ENCODE measurements around the gene CAVIN3.
"Not testable (repeated sequence)": the region's sequence is repeated elsewhere in the genome, so short reads cannot be mapped to it uniquely, and the experiment has no call there.

Gene CAVIN3

GRCh38 chr11:6323291-6323905 is 3.1 kb upstream of the CAVIN3 start:
- DNase-seq (ENCODE audit: low read depth) = no peak

GRCh38 chr11:6321961-6322362 is 1.7 kb upstream of the CAVIN3 start:
- DNase-seq (ENCODE audit: low read depth) = no peak

GRCh38 chr11:6321356-6321755 is 1.1 kb upstream of the CAVIN3 start:
- DNase-seq (ENCODE audit: low read depth) = no peak

GRCh38 chr11:6319704-6320410 is 444 bp downstream of the CAVIN3 start:
- DNase-seq (ENCODE audit: low read depth) = no peak

GRCh38 chr11:6319001-6319703 is 1.1 kb downstream of the CAVIN3 start:
- DNase-seq (ENCODE audit: low read depth) = no peak

DNA sequence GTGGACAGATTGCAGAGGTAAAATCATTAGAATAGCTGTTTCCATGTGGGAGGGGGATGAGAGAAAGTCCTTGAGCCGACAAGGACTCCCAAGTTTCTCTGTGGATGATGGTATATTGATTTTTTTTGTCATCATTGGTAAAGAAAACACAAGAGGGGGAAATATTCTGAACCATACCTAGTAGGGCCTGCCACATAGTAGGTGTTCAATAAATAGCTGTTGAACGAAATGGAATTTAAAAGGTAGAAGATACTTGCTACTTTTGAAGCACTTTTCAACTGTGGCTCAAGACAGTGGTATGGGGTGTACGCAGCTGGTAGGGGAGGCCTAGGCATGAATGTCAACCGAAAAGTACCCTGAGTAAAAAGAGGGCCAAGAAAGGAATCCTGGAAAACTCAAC is 2.1 kb downstream of the CAVIN3 start:
- no peak for DNase-seq (ENCODE audit: low read depth)

GRCh38 chr11:6315811-6316425 is 4.4 kb downstream of the CAVIN3 start:
- DNase-seq (ENCODE audit: low read depth) = no peak

DNA sequence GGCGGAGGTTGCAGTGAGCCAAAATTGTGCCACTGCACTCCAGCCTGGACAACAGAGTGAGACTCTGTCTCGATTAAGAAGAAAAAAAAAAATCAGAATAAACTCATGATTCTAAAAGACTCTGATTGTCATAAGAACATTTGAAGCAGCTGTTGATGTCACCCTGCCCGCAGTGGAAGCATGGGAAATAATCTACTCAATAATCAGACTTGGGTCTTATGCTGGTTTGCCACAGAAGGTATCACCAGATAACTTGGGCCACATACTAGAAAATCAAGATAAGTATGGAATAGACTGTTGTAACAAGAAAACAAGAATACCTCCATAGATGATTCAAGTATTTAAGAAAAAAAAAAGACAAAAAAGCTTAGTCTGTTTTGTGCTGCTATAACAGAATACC is 8.2 kb downstream of the CAVIN3 start:
- DNase-seq (ENCODE audit: low read depth) = no peak

DNA sequence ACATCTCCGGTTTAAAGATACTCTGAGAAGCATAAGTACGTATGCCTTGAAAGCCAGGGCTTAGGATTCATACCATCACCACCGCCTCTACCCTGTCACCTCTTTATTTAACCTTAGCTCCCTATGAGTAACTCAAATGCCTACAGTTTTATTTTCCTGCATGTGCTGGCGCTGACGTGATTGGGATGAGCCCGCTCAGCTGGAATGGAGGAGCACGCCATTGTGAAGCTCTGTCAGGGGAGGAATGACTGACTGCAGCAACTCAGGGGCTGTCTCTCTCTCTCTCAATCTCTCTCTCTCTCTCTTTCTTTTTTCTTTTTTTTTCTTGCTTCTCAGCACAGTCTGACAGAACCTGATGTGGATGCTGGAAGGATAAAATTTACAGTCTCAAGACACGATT is 12.4 kb downstream of the CAVIN3 start:
- no peak for DNase-seq (ENCODE audit: low read depth)

DNA sequence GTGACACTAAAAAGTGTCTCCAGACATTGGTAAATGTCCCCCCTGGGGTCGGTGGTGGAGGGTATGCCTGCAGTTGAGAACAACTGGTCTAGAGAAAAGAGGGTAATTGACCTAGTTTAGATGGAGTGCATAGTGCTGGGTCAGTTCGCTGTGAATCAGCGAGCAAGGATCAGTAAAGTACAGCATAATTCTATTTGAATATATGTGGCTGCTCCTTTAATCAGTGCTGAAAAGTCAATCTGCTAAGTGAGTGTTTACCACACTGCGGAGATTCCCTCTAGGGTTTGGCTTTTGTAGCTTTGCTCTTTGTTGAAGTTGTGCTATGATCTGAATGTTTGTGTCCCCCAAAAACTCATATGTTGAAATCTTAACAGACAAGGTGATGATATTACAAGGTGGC is 15.0 kb downstream of the CAVIN3 start:
- DNase-seq (ENCODE audit: low read depth) = no peak

- DNase-seq (ENCODE audit: low read depth) = no peak
These were observed 16.6 kb downstream of the CAVIN3 start for GRCh38 chr11:6303661-6304060.

DNA sequence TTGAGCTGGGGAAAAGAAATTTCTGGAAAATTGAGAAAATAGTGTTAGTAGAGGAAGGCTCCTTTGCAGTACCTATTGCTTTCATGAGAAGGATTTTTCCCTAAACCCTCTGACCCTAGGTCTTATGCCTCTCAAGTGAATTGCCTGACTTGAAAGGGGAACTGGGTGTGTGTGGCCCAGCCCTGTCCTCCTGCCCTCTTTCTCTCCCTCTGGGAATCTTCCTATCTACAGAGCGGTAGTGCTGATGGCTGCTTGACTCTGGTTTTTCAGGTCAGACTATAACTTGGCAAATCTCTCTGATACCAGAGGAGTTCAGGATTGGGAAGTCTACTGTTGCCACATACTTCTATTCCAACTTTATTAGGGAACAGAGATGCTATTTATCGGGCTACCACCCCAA is 19.2 kb downstream of the CAVIN3 start:
- no peak for DNase-seq (ENCODE audit: low read depth)

DNA sequence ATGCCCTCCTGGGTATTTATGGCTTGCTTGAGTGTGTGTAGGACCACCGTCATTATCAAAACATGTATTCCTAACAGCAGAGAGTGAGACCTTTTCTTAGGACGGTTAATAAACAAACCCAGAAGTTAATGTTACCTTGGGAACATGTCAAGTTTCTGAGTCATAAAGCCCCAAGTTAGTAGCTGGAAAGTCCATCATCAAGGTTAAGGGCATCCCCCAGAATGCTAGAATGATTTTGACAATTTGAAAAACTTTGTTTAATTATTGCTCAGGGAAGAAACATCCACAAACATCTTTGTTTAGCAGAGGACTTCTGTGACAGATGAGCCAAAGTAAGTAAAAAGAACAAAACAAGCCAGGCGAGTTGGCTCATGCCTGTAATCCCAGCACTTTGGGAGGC is 20.0 kb downstream of the CAVIN3 start:
- no peak for DNase-seq (ENCODE audit: low read depth)

GRCh38 chr11:6298605-6299004 is 21.7 kb downstream of the CAVIN3 start:
- no peak for DNase-seq (ENCODE audit: low read depth)

GRCh38 chr11:6297831-6298230 is 22.5 kb downstream of the CAVIN3 start:
- no peak for DNase-seq (ENCODE audit: low read depth)

DNA sequence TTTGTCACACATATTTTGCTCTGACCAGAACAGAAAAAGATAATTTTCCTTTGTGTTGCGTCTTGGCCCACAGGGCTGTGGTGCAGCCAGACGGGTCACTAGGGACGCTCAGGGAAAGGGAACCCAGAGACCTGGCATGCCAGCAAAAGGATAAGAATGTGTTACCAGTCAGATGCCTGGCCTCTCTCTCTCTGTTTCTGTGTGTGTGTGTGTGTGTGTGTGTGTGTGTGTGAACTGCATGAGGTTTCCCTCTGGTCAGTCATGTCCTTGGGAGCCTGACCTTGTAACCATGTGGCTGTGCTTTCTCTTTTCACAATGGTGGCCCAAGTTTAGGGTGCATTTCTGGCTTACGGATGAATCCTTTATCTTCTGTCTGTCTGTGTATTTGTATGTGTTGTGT is 35.3 kb downstream of the CAVIN3 start:
- no peak for DNase-seq (ENCODE audit: low read depth)

DNA sequence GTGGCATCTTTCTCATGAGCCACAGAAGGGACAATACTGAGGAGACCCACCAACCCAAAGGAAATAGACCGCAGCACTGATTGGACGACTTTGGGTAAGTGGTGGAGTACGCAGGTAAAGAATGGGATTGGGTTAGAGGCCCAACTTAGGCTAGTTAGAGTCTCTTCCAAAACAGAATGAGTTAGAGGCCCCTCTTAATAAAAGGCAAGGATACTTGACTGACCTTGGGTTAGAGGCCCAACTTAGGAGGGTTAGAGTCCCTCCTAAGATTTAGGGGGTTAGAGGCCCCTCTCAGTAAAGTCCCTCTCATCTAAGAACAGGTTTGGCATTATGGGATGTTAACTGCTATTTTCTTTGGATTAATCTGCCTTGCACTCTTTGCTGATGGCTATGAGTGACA is 36.1 kb downstream of the CAVIN3 start:
- no peak for DNase-seq (ENCODE audit: low read depth)

GRCh38 chr11:6283453-6284023 is 36.8 kb downstream of the CAVIN3 start:
- DNase-seq (ENCODE audit: low read depth) = no peak

DNA sequence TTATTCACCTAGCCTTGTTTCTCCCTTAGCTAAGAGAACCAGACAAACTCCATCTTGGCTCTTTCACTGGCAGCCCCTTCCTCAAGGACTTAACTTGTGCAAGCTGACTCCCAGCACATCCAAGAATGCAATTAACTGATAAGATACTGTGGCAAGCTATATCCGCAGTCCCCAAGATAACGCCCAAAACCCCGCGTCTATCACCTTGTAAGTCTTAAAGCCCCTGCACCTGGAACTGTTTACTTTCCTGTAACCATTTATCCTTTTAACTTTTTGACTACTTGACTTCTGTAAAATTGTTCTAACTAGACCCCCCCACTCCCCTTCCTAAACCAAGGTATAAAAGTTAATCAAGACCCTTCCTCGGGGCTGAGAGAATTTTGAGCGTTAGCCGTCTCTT is 39.5 kb downstream of the CAVIN3 start:
- not testable (repeated sequence) for DNase-seq (ENCODE audit: low read depth)

GRCh38 chr11:6273188-6273587 is 47.1 kb downstream of the CAVIN3 start:
- DNase-seq (ENCODE audit: low read depth) = no peak

GRCh38 chr11:6271598-6271997 is 48.7 kb downstream of the CAVIN3 start:
- no peak for DNase-seq (ENCODE audit: low read depth)

DNA sequence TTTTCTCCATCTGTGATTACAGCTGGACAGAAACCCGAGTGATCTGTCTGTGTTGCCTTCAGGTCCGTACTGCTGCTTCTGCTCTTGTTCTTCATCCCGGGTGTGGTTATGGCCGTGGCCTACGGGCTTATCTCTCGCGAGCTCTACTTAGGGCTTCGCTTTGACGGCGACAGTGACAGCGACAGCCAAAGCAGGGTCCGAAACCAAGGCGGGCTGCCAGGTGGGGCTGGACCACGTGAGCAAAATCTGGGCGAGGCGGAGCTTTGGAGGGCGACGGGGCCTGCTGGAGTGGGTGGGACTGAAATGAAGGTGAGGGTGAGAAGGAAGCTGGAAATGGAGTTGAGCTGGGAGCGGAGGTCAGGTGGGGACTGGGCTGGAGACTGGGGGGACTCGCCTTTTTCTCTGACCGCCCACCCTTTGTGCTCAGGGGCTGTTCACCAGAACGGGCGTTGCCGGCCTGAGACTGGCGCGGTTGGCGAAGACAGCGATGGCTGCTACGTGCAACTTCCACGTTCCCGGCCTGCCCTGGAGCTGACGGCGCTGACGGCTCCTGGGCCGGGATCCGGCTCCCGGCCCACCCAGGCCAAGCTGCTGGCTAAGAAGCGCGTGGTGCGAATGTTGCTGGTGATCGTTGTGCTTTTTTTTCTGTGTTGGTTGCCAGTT is 49.6 kb downstream of the CAVIN3 start:
- DNase-seq (ENCODE audit: low read depth) = no peak
